HepG2 (cell line): Measurements from ENCODE around the gene GNAI2. TPM values are rescaled to one million over a fixed set of nuclear protein-coding genes. Genes with fewer than 3 reads are reported as not detected.

Source experiments
- ATAC-seq: fragments of 200-7000 bp; cut with Tn5 transposase; 3 replicates; pipeline ENCODE4 v1.9.1; 2020; ENCODE audit warnings: mild to moderate bottlenecking, moderate library complexity
- BruUV-seq: library from RNA; stranded (reverse); fragments of 400-500 nt; replicated peaks from 2 replicates; lab custom pipeline; 2021; lab: Mats Ljungman, UMichigan
- CTCF ChIA-PET: fragments of 300-600 bp; formaldehyde crosslinking; extraction: SDS; loops from one replicate; lab custom pipeline; 2021; ENCODE audit warnings: low total read pairs, inconsistent platforms, low intra/inter-chr PET ratio; lab: Yijun Ruan, JAX
- POLR2A ChIA-PET: fragments of 350-600 bp; sonication (Branson Sonifier 250); formaldehyde crosslinking; loops from one replicate; lab custom pipeline; 2020; ENCODE audit warnings: antibody characterized with exemption, inconsistent platforms; lab: Yijun Ruan, JAX
- DNase-seq: peaks from one replicate; pipeline ENCODE4 v3.0.0-alpha.2; 2015; ENCODE audit warnings: low spot score
- FAIRE-seq: peaks from 3 replicates; lab custom pipeline; 2011; peaks lifted over from hg19 to GRCh38; lab: Jason Lieb, UNC
- H2AFZ ChIP-seq: one replicate; pipeline ENCODE4 v1.6.1; 2011; ENCODE audit warnings: low read length, inconsistent platforms
- H3K27ac ChIP-seq: fragments of 300-600 bp; 3 replicates; pipeline ENCODE4 v1.8.0; 2011; ENCODE audit warnings: mixed run types, mild to moderate bottlenecking, mixed read lengths, low read length, inconsistent platforms; ENCODE audit not compliant: insufficient read depth; ENCODE audit errors: extremely low read length
- H3K27me3 ChIP-seq, 2 experiments: fragments of 200-600 bp in 1 of 2; 2 replicates in 1 of 2; 3 replicates in 1 of 2; pipeline versions ENCODE4 v1.6.0 to v1.8.0; 2011; ENCODE audit warnings: low read length in 2 of 2, mild to moderate bottlenecking in 2 of 2, moderate library complexity in 2 of 2, inconsistent platforms in 1 of 2; ENCODE audit not compliant: insufficient read depth in 2 of 2, control insufficient read depth in 1 of 2
- H3K36me3 ChIP-seq, 2 experiments: fragments of 200-600 bp in 1 of 2; replicated peaks in 1 of 2; 2 replicates in 1 of 2; 3 replicates in 1 of 2; pipeline versions ENCODE4 v1.5.1 to v1.8.0; 2011; ENCODE audit warnings: low read length in 2 of 2, inconsistent platforms in 1 of 2; ENCODE audit not compliant: insufficient read depth in 2 of 2, control insufficient read depth in 1 of 2
- H3K4me1 ChIP-seq: 2 replicates; pipeline ENCODE4 v1.5.1; 2012; ENCODE audit warnings: low read length, inconsistent platforms; ENCODE audit not compliant: insufficient read depth
- H3K4me2 ChIP-seq: 2 replicates; pipeline ENCODE4 v1.6.0; 2011; ENCODE audit warnings: low read depth, low read length, inconsistent platforms
- H3K4me3 ChIP-seq, 3 experiments: fragments of 200-600 bp in 1 of 3; sonication (generic), shearing (Covaris generic) in 1 of 3; replicated peaks in 1 of 3; 2 replicates each; pipeline ENCODE4 v1.5.1; 2011 to 2016; ENCODE audit warnings: low read length in 3 of 3, inconsistent platforms in 2 of 3, low read depth in 2 of 3, mild to moderate bottlenecking in 2 of 3, control low read depth in 1 of 3, mixed read lengths in 1 of 3; ENCODE audit not compliant: insufficient read depth in 1 of 3
- H3K79me2 ChIP-seq: one replicate; pipeline ENCODE4 v1.6.1; 2011; ENCODE audit warnings: low read length, inconsistent platforms; ENCODE audit not compliant: insufficient read depth
- H3K9ac ChIP-seq: 2 replicates; pipeline ENCODE4 v1.6.0; 2011; ENCODE audit warnings: mild to moderate bottlenecking, low read depth, low read length, inconsistent platforms; ENCODE audit not compliant: insufficient read depth
- H3K9me3 ChIP-seq: 2 replicates; pipeline ENCODE4 v1.5.1; 2012; ENCODE audit warnings: mild to moderate bottlenecking, low read length
- H4K20me1 ChIP-seq: 2 replicates; pipeline ENCODE4 v1.6.0; 2011; ENCODE audit warnings: inconsistent platforms, mild to moderate bottlenecking, low read length, moderate library complexity; ENCODE audit not compliant: insufficient read depth
- ATF1 ChIP-seq: IDR thresholded peaks from 2 replicates; pipeline ENCODE4 v1.6.1; 2016; ENCODE audit warnings: mild to moderate bottlenecking, control low read depth
- DPF2 ChIP-seq: sonication (generic); formaldehyde crosslinking; IDR thresholded peaks from 2 replicates; pipeline ENCODE4 v1.4.0; 2020; ENCODE audit warnings: mild to moderate bottlenecking, low read depth, missing genetic modification reagents, borderline replicate concordance
- ELF3 ChIP-seq: IDR thresholded peaks from 2 replicates; pipeline ENCODE4 v1.6.1; 2016; ENCODE audit warnings: missing genetic modification reagents, missing compliant biosample characterization
- HNRNPH1 ChIP-seq: fragments of 200-400 bp; formaldehyde crosslinking; optimal IDR thresholded peaks from 2 replicates; pipeline ENCODE3; 2017; ENCODE audit warnings: mild to moderate bottlenecking, low read depth, low read length
- NFYB ChIP-seq: sonication (generic); formaldehyde crosslinking; IDR thresholded peaks from 2 replicates; pipeline ENCODE4 v1.4.0; 2020; ENCODE audit warnings: missing genetic modification reagents
- SP5 ChIP-seq: IDR thresholded peaks from 2 replicates; pipeline ENCODE4 v1.6.1; 2016; ENCODE audit warnings: low read depth, borderline replicate concordance
- TCF12 ChIP-seq, 2 experiments: fragments of 450-650 bp in 1 of 2; sonication (generic) in 1 of 2; formaldehyde crosslinking in 1 of 2; IDR thresholded peaks; 2 replicates each; pipeline versions ENCODE4 v1.6.1 to v1.8.0; 2017 to 2022; ENCODE audit warnings: antibody characterized with exemption in 1 of 2, mild to moderate bottlenecking in 1 of 2, missing genetic modification reagents in 1 of 2, moderate library complexity in 1 of 2
- ZNF496 ChIP-seq: sonication (generic); formaldehyde crosslinking; IDR thresholded peaks from 2 replicates; pipeline ENCODE4 v1.8.1; 2023; ENCODE audit warnings: mild to moderate bottlenecking, moderate library complexity, missing genetic modification reagents; ENCODE audit not compliant: insufficient replicate concordance
- ZNF883 ChIP-seq: sonication (generic); formaldehyde crosslinking; IDR thresholded peaks from 2 replicates; pipeline ENCODE4 v1.5.1; 2020; ENCODE audit warnings: mild to moderate bottlenecking, missing genetic modification reagents; ENCODE audit errors: not compliant biosample characterization
- WGBS: methylation state at CpG from one replicate; pipeline ENCODE4 v1.1.6; 2017; ENCODE audit warnings: low lambda C conversion rate; 5-methylcytosine and 5-hydroxymethylcytosine counted together
- in situ Hi-C: cut with HindIII; loops from 2 replicates; pipeline ENCODE4 v1.10.0; 2017; ENCODE audit warnings: low pct_unique_long_range_greater_than_20kb; ENCODE audit not compliant: extremely low pct_ligation_motif_present
- intact Hi-C: fragments of 100-400 bp; cut with micrococcal nuclease; formaldehyde crosslinking; loops from one replicate; pipeline ENCODE4 v1.10.0; 2022; ENCODE audit not compliant: unreplicated experiment
- polyA plus RNA-seq, 8 experiments: library from polyadenylated mRNA; depleted of rRNA in 3 of 8; stranded (reverse) in 7 of 8; unstranded in 1 of 8; fragments of >200 nt; fragmentation: Illumina TruSeq in 4 of 8; extraction: Trizol in 4 of 8; gene quantifications; 2 replicates each; pipeline versions ENCODE4 v1.2.1 to v1.2.3, GENCODE V29; 2011 to 2016; ENCODE audit warnings: low read depth in 4 of 8, missing spikeins in 1 of 8, mixed read lengths in 1 of 8; ENCODE audit not compliant: insufficient read depth in 1 of 8
- total RNA-seq, 5 experiments: library from RNA; depleted of rRNA; stranded (reverse); fragments of >200 nt; fragmentation: Illumina TruSeq; extraction: Trizol; gene quantifications; 2 replicates each; pipeline ENCODE4 v1.2.3, GENCODE V29; 2016; ENCODE audit warnings: low read depth in 1 of 5
- TF ChIP-seq, protein P1 (sequence below): sonication (generic); formaldehyde crosslinking; IDR thresholded peaks from 2 replicates; pipeline ENCODE4 v1.8.0; 2022; ENCODE audit warnings: missing genetic modification reagents, low read depth, mild to moderate bottlenecking, borderline replicate concordance
- TF ChIP-seq, protein P2 (sequence below): sonication (generic); formaldehyde crosslinking; IDR thresholded peaks from 2 replicates; pipeline ENCODE4 v1.8.0; 2022; ENCODE audit warnings: low read depth, missing genetic modification reagents
- TF ChIP-seq, protein P3 (sequence below): sonication (generic); formaldehyde crosslinking; IDR thresholded peaks from 2 replicates; pipeline ENCODE4 v1.4.0; 2020; ENCODE audit warnings: missing genetic modification reagents, mild to moderate bottlenecking, borderline replicate concordance
- TF ChIP-seq, protein P4 (sequence below): sonication (generic); formaldehyde crosslinking; IDR thresholded peaks from 2 replicates; pipeline ENCODE4 v1.5.1; 2020; ENCODE audit warnings: missing genetic modification reagents, mild to moderate bottlenecking, borderline replicate concordance
- TF ChIP-seq, protein P5 (sequence below): sonication (generic); formaldehyde crosslinking; conservative IDR thresholded peaks from 2 replicates; pipeline ENCODE4 v1.4.0; 2020; ENCODE audit warnings: missing genetic modification reagents

The GNAI2 gene
- total and polyA plus RNA-seq, 2 of the 13 experiments (the other 11 are each of a cell fraction or from before 2014, with no cell fraction given), result 51.1 to 66.2 TPM

DNA sequence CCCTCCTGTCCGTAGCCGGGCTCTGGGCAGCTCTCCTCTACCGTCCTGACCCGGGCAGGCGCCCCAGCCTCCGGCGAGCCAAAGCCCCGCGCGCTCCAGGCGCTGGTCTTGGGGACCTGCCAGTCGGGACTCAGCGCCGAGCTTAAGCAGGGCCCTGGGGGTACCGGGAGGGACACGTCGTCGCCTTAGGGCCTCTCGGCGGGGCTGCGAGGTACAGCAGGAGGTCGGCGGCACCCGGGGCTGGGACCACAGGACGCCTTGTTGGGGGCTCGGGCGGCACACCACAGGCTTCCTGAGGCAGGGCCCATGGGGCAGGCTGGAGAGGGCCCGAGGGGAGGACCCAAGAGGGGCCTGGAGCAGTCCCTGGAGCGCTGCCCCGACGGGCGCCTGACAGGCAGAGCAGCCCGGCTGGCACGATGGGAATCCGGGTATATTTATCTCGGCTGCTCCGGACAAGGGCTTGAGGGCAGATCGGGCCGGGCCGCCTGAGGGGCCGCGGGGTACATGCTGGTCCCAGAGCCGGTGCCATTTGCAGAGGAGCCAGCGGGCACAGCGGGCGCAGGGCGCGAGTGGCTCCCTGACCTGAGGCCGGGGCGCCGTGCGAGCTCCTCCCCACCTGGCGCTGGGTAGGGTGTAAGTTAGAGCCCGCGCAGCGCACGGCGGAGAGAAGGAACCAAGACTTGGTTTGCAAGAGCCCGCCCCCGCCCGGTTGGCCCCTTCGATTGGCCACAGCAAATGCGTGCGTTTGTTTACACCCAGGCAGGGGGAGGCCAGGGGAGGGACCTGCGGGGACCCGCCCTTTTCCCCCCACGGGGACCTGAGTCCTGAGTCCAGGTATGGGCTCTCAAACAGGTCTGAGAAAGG lies 30.4 kb upstream of the GNAI2 start:
- ChIA-PET POLR2A (interaction anchor here (0.6 to 15.7 kb wide), 9 partner anchors 10 to 71 kb away, joined by 3 to 844 read pairs (median 6); partner anchors contain the start of gene GNAI2), CTCF (interaction anchor here (0.8 to 1.6 kb wide), 2 partner anchors 10 to 20 kb away, joined by 5 read pairs; no protein-coding TSS in a partner anchor)
- BruUV-seq, result TSS peak; percentile 40
- H3K79me2 ChIP-seq, result peaks cover 44% of the 10 kb centered on the region
- ATAC-seq (peak; percentile 20), FAIRE-seq (peak; percentile 39), DNase-seq (peak; percentile 73)
- H3K4me3 ChIP-seq, result peak overlapping the region; percentile 79 to 93 (median 85)
- peak overlapping the region; percentile 92 for H3K9ac ChIP-seq
- no peaks in the 10 kb centered on the region for H3K27me3 ChIP-seq
- peaks cover 87% of the 10 kb centered on the region for H3K4me1 ChIP-seq
- no peak overlapping the region for H2AFZ ChIP-seq
- peaks cover 4% of the 10 kb centered on the region; the same call in 1 of the 2 replicates for H4K20me1 ChIP-seq
- in situ Hi-C loops (no loop called here), intact Hi-C loops (no loop called here)
- peak overlapping the region; percentile 99 for H3K27ac ChIP-seq
- H3K36me3 ChIP-seq, result no peaks in the 10 kb centered on the region; a peak in 1 of 5 replicates
- no peaks in the 10 kb centered on the region for H3K9me3 ChIP-seq
- H3K4me2 ChIP-seq, result peak overlapping the region; percentile 85
- 0% methylated on average over 13 of the region's 67 CpGs for WGBS
- TF ChIP-seq, protein P1, sequence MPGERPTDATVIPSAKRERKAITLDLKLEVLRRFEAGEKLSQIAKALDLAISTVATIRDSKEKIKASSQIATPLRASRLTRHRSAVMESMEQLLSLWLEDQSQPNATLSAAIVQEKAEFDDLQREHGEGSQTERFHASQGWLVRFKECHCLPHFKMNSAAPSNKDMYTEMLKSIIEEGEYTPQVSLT (CRISPR knock-in tag), result no peak
- TF ChIP-seq TCF12 (IDR thresholded peaks at IDR 0.05), result no peak
- no peak for TF ChIP-seq TCF12 (CRISPR knock-in tag; IDR thresholded peaks at IDR 0.05)
- no peak for TF ChIP-seq DPF2 (CRISPR knock-in tag)
- TF ChIP-seq ATF1 (CRISPR knock-in tag), result no peak
- peak; percentile 48 for TF ChIP-seq ZNF883
- TF ChIP-seq, protein P2, sequence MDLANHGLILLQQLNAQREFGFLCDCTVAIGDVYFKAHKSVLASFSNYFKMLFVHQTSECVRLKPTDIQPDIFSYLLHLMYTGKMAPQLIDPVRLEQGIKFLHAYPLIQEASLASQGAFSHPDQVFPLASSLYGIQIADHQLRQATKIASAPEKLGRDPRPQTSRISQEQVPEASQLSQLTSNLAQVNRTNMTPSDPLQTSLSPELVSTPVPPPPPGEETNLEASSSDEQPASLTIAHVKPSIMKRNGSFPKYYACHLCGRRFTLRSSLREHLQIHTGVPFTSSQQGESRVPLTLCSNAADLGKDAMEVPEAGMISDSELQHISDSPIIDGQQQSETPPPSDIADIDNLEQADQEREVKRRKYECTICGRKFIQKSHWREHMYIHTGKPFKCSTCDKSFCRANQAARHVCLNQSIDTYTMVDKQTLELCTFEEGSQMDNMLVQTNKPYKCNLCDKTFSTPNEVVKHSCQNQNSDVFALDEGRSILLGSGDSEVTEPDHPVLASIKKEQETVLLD (CRISPR knock-in tag), result no peak
- TF ChIP-seq, protein P3, sequence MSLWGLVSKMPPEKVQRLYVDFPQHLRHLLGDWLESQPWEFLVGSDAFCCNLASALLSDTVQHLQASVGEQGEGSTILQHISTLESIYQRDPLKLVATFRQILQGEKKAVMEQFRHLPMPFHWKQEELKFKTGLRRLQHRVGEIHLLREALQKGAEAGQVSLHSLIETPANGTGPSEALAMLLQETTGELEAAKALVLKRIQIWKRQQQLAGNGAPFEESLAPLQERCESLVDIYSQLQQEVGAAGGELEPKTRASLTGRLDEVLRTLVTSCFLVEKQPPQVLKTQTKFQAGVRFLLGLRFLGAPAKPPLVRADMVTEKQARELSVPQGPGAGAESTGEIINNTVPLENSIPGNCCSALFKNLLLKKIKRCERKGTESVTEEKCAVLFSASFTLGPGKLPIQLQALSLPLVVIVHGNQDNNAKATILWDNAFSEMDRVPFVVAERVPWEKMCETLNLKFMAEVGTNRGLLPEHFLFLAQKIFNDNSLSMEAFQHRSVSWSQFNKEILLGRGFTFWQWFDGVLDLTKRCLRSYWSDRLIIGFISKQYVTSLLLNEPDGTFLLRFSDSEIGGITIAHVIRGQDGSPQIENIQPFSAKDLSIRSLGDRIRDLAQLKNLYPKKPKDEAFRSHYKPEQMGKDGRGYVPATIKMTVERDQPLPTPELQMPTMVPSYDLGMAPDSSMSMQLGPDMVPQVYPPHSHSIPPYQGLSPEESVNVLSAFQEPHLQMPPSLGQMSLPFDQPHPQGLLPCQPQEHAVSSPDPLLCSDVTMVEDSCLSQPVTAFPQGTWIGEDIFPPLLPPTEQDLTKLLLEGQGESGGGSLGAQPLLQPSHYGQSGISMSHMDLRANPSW, result no peak
- TF ChIP-seq ZNF496 (CRISPR knock-in tag), result no peak
- TF ChIP-seq ELF3 (CRISPR knock-in tag), result no peak
- TF ChIP-seq, protein P4, sequence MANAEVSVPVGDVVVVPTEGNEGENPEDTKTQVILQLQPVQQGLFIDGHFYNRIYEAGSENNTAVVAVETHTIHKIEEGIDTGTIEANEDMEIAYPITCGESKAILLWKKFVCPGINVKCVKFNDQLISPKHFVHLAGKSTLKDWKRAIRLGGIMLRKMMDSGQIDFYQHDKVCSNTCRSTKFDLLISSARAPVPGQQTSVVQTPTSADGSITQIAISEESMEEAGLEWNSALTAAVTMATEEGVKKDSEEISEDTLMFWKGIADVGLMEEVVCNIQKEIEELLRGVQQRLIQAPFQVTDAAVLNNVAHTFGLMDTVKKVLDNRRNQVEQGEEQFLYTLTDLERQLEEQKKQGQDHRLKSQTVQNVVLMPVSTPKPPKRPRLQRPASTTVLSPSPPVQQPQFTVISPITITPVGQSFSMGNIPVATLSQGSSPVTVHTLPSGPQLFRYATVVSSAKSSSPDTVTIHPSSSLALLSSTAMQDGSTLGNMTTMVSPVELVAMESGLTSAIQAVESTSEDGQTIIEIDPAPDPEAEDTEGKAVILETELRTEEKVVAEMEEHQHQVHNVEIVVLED, result no peak; the same call in 1 of the 2 replicates
- TF ChIP-seq NFYB (CRISPR knock-in tag), result peak; percentile 67
- peak; percentile 70 for TF ChIP-seq SP5 (CRISPR knock-in tag)
- no peak for TF ChIP-seq HNRNPH1
- TF ChIP-seq, protein P5, sequence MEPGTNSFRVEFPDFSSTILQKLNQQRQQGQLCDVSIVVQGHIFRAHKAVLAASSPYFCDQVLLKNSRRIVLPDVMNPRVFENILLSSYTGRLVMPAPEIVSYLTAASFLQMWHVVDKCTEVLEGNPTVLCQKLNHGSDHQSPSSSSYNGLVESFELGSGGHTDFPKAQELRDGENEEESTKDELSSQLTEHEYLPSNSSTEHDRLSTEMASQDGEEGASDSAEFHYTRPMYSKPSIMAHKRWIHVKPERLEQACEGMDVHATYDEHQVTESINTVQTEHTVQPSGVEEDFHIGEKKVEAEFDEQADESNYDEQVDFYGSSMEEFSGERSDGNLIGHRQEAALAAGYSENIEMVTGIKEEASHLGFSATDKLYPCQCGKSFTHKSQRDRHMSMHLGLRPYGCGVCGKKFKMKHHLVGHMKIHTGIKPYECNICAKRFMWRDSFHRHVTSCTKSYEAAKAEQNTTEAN (CRISPR knock-in tag), result 0 out of 2 replicates have a peak, but pooled peaks have one; percentile 10
